ENCODE data around the gene RIT1. TPM values are rescaled to one million over a fixed set of nuclear protein-coding genes. Genes with fewer than 3 reads are reported as not detected.

The RIT1 gene
- total and polyA plus RNA-seq, 2 of the 8 experiments (the other 6 are each of a cell fraction or from before 2014, with no cell fraction given), result 25.3 to 26.8 TPM

DNA sequence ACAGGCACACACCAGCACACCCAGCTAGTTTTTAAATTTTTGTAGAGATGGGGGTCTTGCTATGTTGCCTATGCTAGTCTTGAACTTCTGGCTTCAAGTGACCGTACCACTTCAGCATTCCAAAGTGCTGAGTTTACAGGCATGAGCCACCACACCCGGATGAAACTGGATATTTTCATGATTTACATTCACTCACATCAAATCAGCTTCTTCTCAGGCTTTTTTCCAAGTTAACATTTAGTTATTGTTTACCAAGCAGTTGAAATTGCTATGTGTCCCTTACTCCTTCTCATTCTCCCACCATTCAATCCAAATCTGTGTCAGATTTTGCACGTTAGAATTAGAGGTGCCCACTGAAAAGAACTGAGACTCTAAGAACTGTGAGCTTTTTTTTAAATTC, 18.4 kb downstream of the RIT1 start (continued):
- TF ChIP-seq FOSL1 (IDR thresholded peaks at IDR 0.05; ENCODE audit: insufficient read depth, low read depth, low read length), result no peak
